Measurements from ENCODE around the gene RARS2. TPM values are rescaled to one million over a fixed set of nuclear protein-coding genes. Genes with fewer than 3 reads are reported as not detected.

RARS2 gene
- total and polyA plus RNA-seq, 2 experiments from 2014 or later = 53.2 to 75.0 TPM

GRCh38 chr6:87636315-87636714 lies 46.5 kb upstream of the RARS2 start:
- WGBS (ENCODE audit: low lambda C conversion rate, missing lambda C conversion rate) = 97% methylated on average over 1 of the region's 1 CpG

GRCh38 chr6:87633851-87634250 lies 44.1 kb upstream of the RARS2 start:
- WGBS (ENCODE audit: low lambda C conversion rate, missing lambda C conversion rate) = 76% methylated on average over 3 of the region's 3 CpGs
- H3K27me3 ChIP-seq = no peaks in the 10 kb centered on the region
- no peaks in the 10 kb centered on the region for H3K9me2 ChIP-seq (replicated peaks; ENCODE audit: insufficient read depth)
- H4K20me1 ChIP-seq (ENCODE audit: insufficient read depth, poor library complexity, severe bottlenecking) = no peaks in the 10 kb centered on the region
- no peak overlapping the region for H3K4me3 ChIP-seq
- no peaks in the 10 kb centered on the region for H3K4me1 ChIP-seq (ENCODE audit: insufficient read depth)
- H2AFZ ChIP-seq = no peak overlapping the region
- no peak for TF ChIP-seq EZH2phosphoT487 (IDR thresholded peaks at IDR 0.05; ENCODE audit: low read depth, severe bottlenecking, unreplicated experiment)
- TF ChIP-seq CTCF (IDR thresholded peaks at IDR 0.05; ENCODE audit: poor library complexity) = no peak
- no peak for TF ChIP-seq EZH2 (IDR thresholded peaks at IDR 0.05; ENCODE audit: borderline replicate concordance)
- H3K27ac ChIP-seq = no peak overlapping the region
- H3K9me3 ChIP-seq (ENCODE audit: low read depth) = no peaks in the 10 kb centered on the region
- H3K4me2 ChIP-seq = no peak overlapping the region
- H3K36me3 ChIP-seq (replicated peaks; ENCODE audit: insufficient read depth, low read depth) = no peaks in the 10 kb centered on the region
- no peaks in the 10 kb centered on the region for H3K79me2 ChIP-seq
- DNase-seq (ENCODE audit: low spot score) = no peak

More at GRCh38 chr6:87636315-87636714, 46.5 kb upstream of the RARS2 start:
- Histone ChIP-seq H3K79me2 (no peaks in the 10 kb centered on the region), H3K4me3 (no peak overlapping the region), H3K9me2 (replicated peaks; ENCODE audit: insufficient read depth) (no peaks in the 10 kb centered on the region), H3K9me3 (ENCODE audit: low read depth) (no peaks in the 10 kb centered on the region), H3K36me3 (replicated peaks; ENCODE audit: insufficient read depth, low read depth) (no peaks in the 10 kb centered on the region), H3K27me3 (no peaks in the 10 kb centered on the region), H3K4me1 (ENCODE audit: insufficient read depth) (no peaks in the 10 kb centered on the region), H4K20me1 (ENCODE audit: insufficient read depth, poor library complexity, severe bottlenecking) (no peaks in the 10 kb centered on the region), H3K27ac (no peak overlapping the region), H3K4me2 (no peak overlapping the region), H2AFZ (no peak overlapping the region)
- TF ChIP-seq EZH2phosphoT487 (IDR thresholded peaks at IDR 0.05; ENCODE audit: low read depth, severe bottlenecking, unreplicated experiment) (no peak), CTCF (IDR thresholded peaks at IDR 0.05; ENCODE audit: poor library complexity) (no peak), EZH2 (IDR thresholded peaks at IDR 0.05; ENCODE audit: borderline replicate concordance) (no peak)
- no peak for DNase-seq (ENCODE audit: low spot score)

- WGBS (ENCODE audit: low lambda C conversion rate, missing lambda C conversion rate) = 100% methylated on average over 1 of the region's 1 CpG
- Histone ChIP-seq H3K9me3 (ENCODE audit: low read depth) (no peaks in the 10 kb centered on the region), H2AFZ (no peak overlapping the region), H3K4me3 (no peak overlapping the region), H3K36me3 (replicated peaks; ENCODE audit: insufficient read depth, low read depth) (no peaks in the 10 kb centered on the region), H3K27me3 (no peaks in the 10 kb centered on the region), H3K9me2 (replicated peaks; ENCODE audit: insufficient read depth) (no peaks in the 10 kb centered on the region), H3K4me2 (no peak overlapping the region), H4K20me1 (ENCODE audit: insufficient read depth, poor library complexity, severe bottlenecking) (no peaks in the 10 kb centered on the region), H3K4me1 (ENCODE audit: insufficient read depth) (peaks cover 3% of the 10 kb centered on the region), H3K79me2 (no peaks in the 10 kb centered on the region), H3K27ac (no peak overlapping the region)
- TF ChIP-seq EZH2 (IDR thresholded peaks at IDR 0.05; ENCODE audit: borderline replicate concordance) (no peak), CTCF (IDR thresholded peaks at IDR 0.05; ENCODE audit: poor library complexity) (no peak), EZH2phosphoT487 (IDR thresholded peaks at IDR 0.05; ENCODE audit: low read depth, severe bottlenecking, unreplicated experiment) (no peak)
- no peak for DNase-seq (ENCODE audit: low spot score)
Measured at GRCh38 chr6:87630746-87631145, 41.0 kb upstream of the RARS2 start.

- no peak for DNase-seq (ENCODE audit: low spot score)
Measured at GRCh38 chr6:87628881-87629280, 39.1 kb upstream of the RARS2 start.

More at GRCh38 chr6:87628881-87629280, 39.1 kb upstream of the RARS2 start:
- Histone ChIP-seq H3K36me3 (replicated peaks; ENCODE audit: insufficient read depth, low read depth) (no peaks in the 10 kb centered on the region), H3K4me3 (no peak overlapping the region), H3K4me2 (no peak overlapping the region), H3K9me3 (ENCODE audit: low read depth) (no peaks in the 10 kb centered on the region), H3K79me2 (no peaks in the 10 kb centered on the region), H2AFZ (no peak overlapping the region), H3K9me2 (replicated peaks; ENCODE audit: insufficient read depth) (no peaks in the 10 kb centered on the region), H3K4me1 (ENCODE audit: insufficient read depth) (peaks cover 3% of the 10 kb centered on the region), H4K20me1 (ENCODE audit: insufficient read depth, poor library complexity, severe bottlenecking) (no peaks in the 10 kb centered on the region), H3K27ac (peak overlapping the region; percentile 14), H3K27me3 (no peaks in the 10 kb centered on the region)
- TF ChIP-seq CTCF (IDR thresholded peaks at IDR 0.05; ENCODE audit: poor library complexity) (no peak), EZH2phosphoT487 (IDR thresholded peaks at IDR 0.05; ENCODE audit: low read depth, severe bottlenecking, unreplicated experiment) (no peak), EZH2 (IDR thresholded peaks at IDR 0.05; ENCODE audit: borderline replicate concordance) (no peak)
